Parietal lobe (tissue), 1 donor: ENCODE results near the gene FBN3. TPM values are rescaled to one million over a fixed set of nuclear protein-coding genes. Genes with fewer than 3 reads are reported as not detected.

Experiments used
- total RNA-seq: library from RNA; depleted of rRNA; stranded (reverse); fragments of >200 nt; gene quantifications from one replicate; pipeline ENCODE4 v1.2.3, GENCODE V29; 2014

FBN3 gene
- 75.1 TPM for total RNA-seq

DNA sequence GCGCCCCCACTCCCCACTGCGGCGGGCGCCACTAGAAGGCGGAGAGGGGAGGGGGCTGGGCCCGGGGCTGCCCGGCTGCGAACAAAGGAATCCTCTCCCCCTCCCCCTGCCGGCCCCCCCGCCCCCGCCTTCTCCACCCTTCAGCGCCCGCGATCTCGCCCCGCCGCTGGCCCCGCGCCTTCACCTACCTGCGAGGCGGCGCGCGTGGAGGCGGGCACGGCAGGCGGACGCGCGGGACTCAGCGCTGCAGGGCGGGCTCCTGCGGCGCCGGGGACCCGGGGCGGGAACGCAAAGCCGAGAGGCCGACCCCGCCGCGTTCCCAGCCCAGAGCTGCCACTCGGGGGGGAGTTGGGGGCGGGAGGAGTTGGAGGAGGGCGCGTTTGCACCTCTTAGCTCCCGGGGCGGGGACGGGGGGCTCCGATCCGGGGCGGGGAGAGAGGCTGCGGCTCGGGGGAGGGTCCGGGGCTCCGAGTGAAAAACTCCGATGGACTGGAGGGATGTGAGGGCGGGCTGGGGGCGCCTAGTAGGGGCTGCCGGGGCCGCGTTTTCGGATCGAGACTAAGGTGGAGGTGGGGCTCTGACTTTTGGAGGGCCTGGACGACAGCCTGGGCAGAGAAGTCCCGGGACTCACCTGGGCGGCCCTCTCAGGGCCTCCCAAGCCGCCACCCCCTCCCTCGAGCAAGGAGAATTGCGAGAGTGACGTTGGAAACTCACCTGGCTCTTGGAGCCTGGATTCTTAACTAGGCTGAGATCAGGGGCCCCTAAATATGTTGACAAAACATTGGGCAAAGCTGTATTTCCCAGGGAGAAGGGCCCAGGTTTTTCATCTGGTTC lies at the start of gene FBN3:
FBN3 (minus strand) TSS at position 332 of the 834 bp plus-strand sequence. CDS start 2,112 bp downstream, outside the sequence.

GRCh38 chr19:8052464-8052859 lies 96.9 kb downstream of the FBN3 start, which contains the start of gene CCL25:
CCL25 (plus strand) TSS chr19:8052760; CDS start chr19:8053050, 290 bp downstream.

Other genes with a start within 250 kb of the FBN3 start
- 8.5 TPM for gene MAP2K7, start 245.7 kb downstream of the FBN3 start, total RNA-seq
- gene TGFBR3L, start 234.8 kb downstream of the FBN3 start, total RNA-seq: not detected
- gene SNAPC2, start 229.3 kb downstream of the FBN3 start, total RNA-seq: 6.6 TPM
- gene CTXN1, start 223.5 kb downstream of the FBN3 start, total RNA-seq: 38.5 TPM
- 40.4 TPM for gene TIMM44, start 205.9 kb downstream of the FBN3 start, total RNA-seq
- 22.5 TPM for gene ELAVL1, start 144.0 kb downstream of the FBN3 start, total RNA-seq
- gene CCL25, start 96.8 kb downstream of the FBN3 start, total RNA-seq: not detected
- 66.0 TPM for gene CERS4, start 59.8 kb upstream of the FBN3 start, total RNA-seq
- gene CD320, start 158.8 kb upstream of the FBN3 start, total RNA-seq: 16.9 TPM
- 5.9 TPM for gene NDUFA7, start 171.8 kb upstream of the FBN3 start, total RNA-seq
- 189 TPM for gene RPS28, start 171.9 kb upstream of the FBN3 start, total RNA-seq
- gene KANK3, start 193.7 kb upstream of the FBN3 start, total RNA-seq: 3.8 TPM
- 0.63 TPM for gene ANGPTL4, start 214.6 kb upstream of the FBN3 start, total RNA-seq
- gene RAB11B, start 240.8 kb upstream of the FBN3 start, total RNA-seq: 170 TPM